Naive B cell (primary cell): ENCODE measurements around the gene TBP. TPM values are rescaled to one million over a fixed set of nuclear protein-coding genes. Genes with fewer than 3 reads are reported as not detected.
"Not testable (repeated sequence)": the region's sequence is repeated elsewhere in the genome, so short reads cannot be mapped to it uniquely, and the experiment has no call there.

Source experiments
- ATAC-seq, 2 donors: fragments of 150-1000 bp; cut with Tn5 transposase; 2 replicates each; pipeline ENCODE4 v1.10.0; 2021; ENCODE audit warnings: low read depth in 2 of 2, mild to moderate bottlenecking in 2 of 2, moderate library complexity in 2 of 2
- DNase-seq: peaks from one replicate; pipeline ENCODE4 v3.0.0; 2022
- H3K27ac Mint-ChIP-seq, 6 donors: one replicate each; pipeline ENCODE4 v1.8.0; 2020 to 2022; ENCODE audit warnings: mild to moderate bottlenecking in 6 of 6, mixed read lengths in 6 of 6, moderate library complexity in 5 of 6, inconsistent platforms in 2 of 6
- H3K27me3 Mint-ChIP-seq, 3 donors: one replicate each; pipeline ENCODE4 v1.8.0; 2021 to 2022; ENCODE audit warnings: mixed read lengths in 3 of 3, mild to moderate bottlenecking in 1 of 3
- H3K36me3 Mint-ChIP-seq, 2 donors: one replicate each; pipeline ENCODE4 v1.8.0; 2020 to 2022; ENCODE audit warnings: mixed read lengths in 2 of 2, inconsistent platforms in 1 of 2, mild to moderate bottlenecking in 1 of 2
- H3K4me1 Mint-ChIP-seq, 3 donors: one replicate each; pipeline ENCODE4 v1.8.0; 2020 to 2022; ENCODE audit warnings: mixed read lengths in 3 of 3, inconsistent platforms in 1 of 3, mild to moderate bottlenecking in 1 of 3, moderate library complexity in 1 of 3
- H3K4me3 Mint-ChIP-seq, 8 donors: one replicate each; pipeline ENCODE4 v1.8.0; 2020 to 2022; ENCODE audit warnings: mild to moderate bottlenecking in 8 of 8, mixed read lengths in 8 of 8, moderate library complexity in 8 of 8, inconsistent platforms in 2 of 8
- H3K9me3 Mint-ChIP-seq, 7 donors: one replicate each; pipeline ENCODE4 v1.8.0; 2020 to 2022; ENCODE audit warnings: mixed read lengths in 7 of 7, mild to moderate bottlenecking in 5 of 7, inconsistent platforms in 2 of 7, moderate library complexity in 1 of 7
- polyA plus RNA-seq, 6 donors: library from polyadenylated mRNA; unstranded; fragments of 300-500 nt; fragmentation: Illumina TruSeq; gene quantifications; one replicate each; pipeline ENCODE4 v1.2.3, GENCODE V29; 2021; ENCODE audit warnings: low read depth in 6 of 6

Gene TBP
- polyA plus RNA-seq: 10 to 100 TPM; 16.3 to 24.0 (median 19.3) TPM

DNA sequence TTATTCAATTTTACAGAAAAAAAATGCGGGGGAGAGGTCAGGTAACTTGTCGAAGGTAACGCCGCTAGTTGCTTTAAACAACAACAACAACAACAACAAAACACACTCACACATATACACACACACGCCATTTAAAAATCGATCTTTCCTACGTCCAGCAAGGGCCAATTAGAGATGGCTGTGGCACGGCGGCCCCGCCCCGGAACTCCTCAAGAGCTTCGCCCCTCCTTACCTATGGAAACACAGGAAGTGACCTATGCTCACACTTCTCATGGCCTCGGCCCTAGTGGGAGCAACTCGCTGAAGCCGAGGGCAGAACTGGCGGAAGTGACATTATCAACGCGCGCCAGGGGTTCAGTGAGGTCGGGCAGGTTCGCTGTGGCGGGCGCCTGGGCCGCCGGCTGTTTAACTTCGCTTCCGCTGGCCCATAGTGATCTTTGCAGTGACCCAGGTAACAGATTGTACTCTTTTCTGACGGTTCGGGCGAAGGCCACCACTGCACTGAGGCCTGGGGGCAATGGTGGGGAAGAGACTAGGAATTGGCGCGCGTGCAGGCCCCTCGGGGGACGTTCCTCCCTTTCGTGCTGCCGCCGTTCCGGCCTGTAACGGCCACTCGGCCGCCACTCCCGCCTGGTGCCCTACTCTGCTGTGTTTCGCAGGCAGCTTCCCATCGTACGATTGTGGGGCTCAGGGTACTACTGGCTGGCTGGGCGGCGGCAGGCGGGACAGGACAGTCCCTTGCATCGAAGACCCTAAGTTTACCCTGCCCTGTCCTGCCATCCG is at the start of gene TBP:
TSS of gene TBP (plus strand) at position 357 of the 783 bp plus-strand sequence. CDS start 2,661 bp downstream, outside the sequence.
- ATAC-seq: peak; percentile 90 to 91
- Mint-ChIP-seq H3K36me3 (peaks cover 0 to 3% of the 10 kb centered on the region in 2 donors), H3K9me3 (no peaks in the 10 kb centered on the region), H3K27ac (no peak within 1 kb of the TSS), H3K4me3 (no peak within 1 kb of the TSS), H3K27me3 (no peaks in the 10 kb centered on the region), H3K4me1 (peaks cover 1 to 35% (median 33%) of the 10 kb centered on the region in 3 donors)
- peak; percentile 97 for DNase-seq

DNA sequence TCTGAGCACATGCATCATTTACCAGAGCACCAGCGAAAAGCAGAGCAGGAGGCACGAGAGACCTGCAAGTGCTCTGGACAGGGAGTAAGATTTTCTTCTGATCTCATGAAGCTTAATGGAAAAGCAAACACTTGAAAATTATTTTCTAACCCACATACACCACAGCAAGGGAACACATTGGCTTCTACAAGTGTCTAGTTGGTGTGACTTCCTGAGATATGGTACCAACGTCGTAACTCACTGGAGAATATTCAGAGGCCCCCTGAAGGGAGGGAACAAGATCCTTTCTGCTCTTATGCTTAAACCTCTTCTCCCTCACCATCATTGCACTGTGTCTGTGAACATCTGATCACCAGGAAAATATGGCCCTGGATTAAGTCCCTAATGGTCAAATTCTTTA is 49.7 kb upstream of the TBP start:
- no peak overlapping the region for H3K27ac Mint-ChIP-seq
- peaks cover 18 to 31% (median 29%) of the 10 kb centered on the region in 7 donors for H3K9me3 Mint-ChIP-seq
- ATAC-seq (no peak), DNase-seq (no peak)
- H3K36me3 Mint-ChIP-seq: peaks cover 0 to 35% of the 10 kb centered on the region in 2 donors
- peaks cover 24 to 53% (median 46%) of the 10 kb centered on the region in 3 donors for H3K27me3 Mint-ChIP-seq
- H3K4me3 Mint-ChIP-seq: no peak overlapping the region
- H3K4me1 Mint-ChIP-seq: peaks cover 0 to 5% (median 0%) of the 10 kb centered on the region in 3 donors

DNA sequence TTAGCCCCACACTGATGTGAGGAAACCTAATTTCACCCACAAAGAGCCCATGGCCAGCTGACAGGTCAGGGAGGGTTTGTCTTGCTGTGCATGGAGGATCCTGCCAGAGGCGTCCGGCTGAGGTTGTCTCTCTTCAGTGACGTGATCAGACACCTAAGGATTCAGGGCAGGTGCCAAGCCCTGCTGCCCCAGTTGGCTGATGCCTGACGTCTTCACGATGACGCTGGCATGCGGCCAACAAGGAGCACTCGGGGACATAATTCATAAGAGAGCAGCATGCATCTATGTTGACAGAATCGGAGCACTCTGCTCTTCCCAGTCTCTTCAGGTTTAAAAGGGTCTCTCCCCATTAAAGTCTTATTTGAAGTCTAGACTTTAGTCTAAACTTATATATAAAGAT is 48.9 kb upstream of the TBP start:
- H3K27me3 Mint-ChIP-seq: peaks cover 25 to 53% (median 44%) of the 10 kb centered on the region in 3 donors
- ATAC-seq: no peak
- H3K36me3 Mint-ChIP-seq: peaks cover 0 to 34% of the 10 kb centered on the region in 2 donors
- H3K9me3 Mint-ChIP-seq: peaks cover 18 to 30% (median 28%) of the 10 kb centered on the region in 7 donors
- H3K4me1 Mint-ChIP-seq: peaks cover 0 to 5% (median 0%) of the 10 kb centered on the region in 3 donors
- DNase-seq: no peak
- no peak overlapping the region for H3K4me3 Mint-ChIP-seq
- H3K27ac Mint-ChIP-seq: no peak overlapping the region

DNA sequence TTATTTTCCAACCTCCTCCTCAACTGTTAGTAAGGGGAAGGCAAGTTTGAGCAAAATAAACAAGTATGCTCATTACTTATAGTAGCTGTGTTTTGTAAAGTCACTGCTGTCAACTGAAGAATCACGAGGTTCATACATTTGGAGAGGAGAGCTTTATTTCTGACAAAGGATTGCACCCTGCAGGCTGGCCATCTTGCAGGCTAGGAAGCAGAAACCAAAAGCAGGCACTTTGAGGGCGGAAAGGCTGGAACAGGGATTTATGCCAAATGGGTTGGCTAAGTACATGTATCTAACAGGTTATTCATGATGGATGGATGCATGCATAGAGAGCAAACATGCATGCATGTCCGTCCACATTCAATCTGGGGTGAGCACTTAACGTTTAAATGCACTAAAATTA is 47.7 kb upstream of the TBP start:
- peaks cover 9 to 21% (median 17%) of the 10 kb centered on the region in 7 donors for H3K9me3 Mint-ChIP-seq
- peaks cover 22 to 49% (median 38%) of the 10 kb centered on the region in 3 donors for H3K27me3 Mint-ChIP-seq
- no peak for ATAC-seq
- H3K4me3 Mint-ChIP-seq: no peak overlapping the region
- H3K4me1 Mint-ChIP-seq: no peaks in the 10 kb centered on the region
- H3K27ac Mint-ChIP-seq: no peak overlapping the region
- H3K36me3 Mint-ChIP-seq: peaks cover 0 to 23% of the 10 kb centered on the region in 2 donors
- DNase-seq: no peak

DNA sequence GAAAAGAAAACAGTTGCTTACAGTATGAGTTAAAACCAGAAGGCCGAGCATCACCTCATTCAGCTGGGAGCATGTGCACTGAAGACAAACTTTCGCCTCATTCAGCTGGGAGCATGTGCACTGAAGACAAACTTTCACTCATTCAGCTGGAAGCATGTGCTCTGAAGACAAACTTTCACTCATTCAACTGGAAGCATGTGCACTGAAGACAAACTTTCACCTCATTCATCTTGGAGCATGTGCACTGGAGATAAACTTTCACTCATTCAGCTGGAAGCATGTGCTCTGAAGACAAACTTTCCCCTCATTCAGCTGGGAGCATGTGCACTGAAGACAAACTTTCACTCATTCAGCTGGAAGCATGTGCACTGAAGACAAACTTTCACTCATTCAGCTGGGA is 46.4 kb upstream of the TBP start:
- H3K27ac Mint-ChIP-seq, H3K4me3 Mint-ChIP-seq, ATAC-seq, DNase-seq, H3K4me1 Mint-ChIP-seq, H3K9me3 Mint-ChIP-seq: not testable (repeated sequence)
- H3K36me3 Mint-ChIP-seq: peaks cover 0 to 10% of the 10 kb centered on the region in 2 donors
- peaks cover 19 to 46% (median 35%) of the 10 kb centered on the region in 3 donors for H3K27me3 Mint-ChIP-seq

DNA sequence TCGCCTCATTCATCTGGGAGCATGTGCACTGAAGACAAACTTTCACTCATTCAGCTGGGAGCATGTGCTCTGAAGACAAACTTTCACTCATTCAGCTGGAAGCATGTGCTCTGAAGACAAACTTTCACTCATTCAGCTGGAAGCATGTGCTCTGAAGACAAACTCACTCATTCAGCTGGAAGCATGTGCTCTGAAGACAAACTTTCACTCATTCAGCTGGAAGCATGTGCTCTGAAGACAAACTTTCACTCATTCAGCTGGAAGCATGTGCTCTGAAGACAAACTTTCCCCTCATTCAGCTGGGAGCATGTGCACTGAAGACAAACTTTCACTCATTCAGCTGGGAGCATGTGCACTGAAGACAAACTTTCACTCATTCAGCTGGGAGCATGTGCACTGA is 45.9 kb upstream of the TBP start:
- H3K9me3 Mint-ChIP-seq, H3K4me1 Mint-ChIP-seq, H3K4me3 Mint-ChIP-seq, ATAC-seq, H3K36me3 Mint-ChIP-seq, DNase-seq, H3K27ac Mint-ChIP-seq: not testable (repeated sequence)
- peaks cover 20 to 46% (median 35%) of the 10 kb centered on the region in 3 donors for H3K27me3 Mint-ChIP-seq

DNA sequence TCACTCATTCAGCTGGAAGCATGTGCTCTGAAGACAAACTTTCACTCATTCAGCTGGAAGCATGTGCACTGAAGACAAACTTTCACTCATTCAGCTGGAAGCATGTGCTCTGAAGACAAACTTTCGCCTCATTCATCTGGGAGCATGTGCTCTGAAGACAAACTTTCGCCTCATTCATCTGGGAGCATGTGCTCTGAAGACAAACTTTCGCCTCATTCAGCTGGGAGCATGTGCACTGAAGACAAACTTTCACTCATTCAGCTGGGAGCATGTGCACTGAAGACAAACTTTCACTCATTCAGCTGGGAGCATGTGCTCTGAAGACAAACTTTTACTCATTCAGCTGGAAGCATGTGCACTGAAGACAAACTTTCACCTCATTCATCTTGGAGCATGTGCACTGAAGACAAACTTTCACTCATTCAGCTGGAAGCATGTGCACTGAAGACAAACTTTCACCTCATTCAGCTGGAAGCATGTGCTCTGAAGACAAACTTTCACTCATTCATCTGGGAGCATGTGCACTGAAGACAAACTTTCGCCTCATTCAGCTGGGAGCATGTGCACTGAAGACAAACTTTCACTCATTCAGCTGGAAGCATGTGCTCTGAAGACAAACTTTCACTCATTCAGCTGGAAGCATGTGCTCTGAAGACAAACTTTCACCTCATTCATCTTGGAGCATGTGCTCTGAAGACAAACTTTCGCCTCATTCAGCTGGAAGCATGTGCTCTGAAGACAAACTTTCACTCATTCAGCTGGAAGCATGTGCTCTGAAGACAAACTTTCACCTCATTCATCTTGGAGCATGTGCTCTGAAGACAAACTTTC is 45.1 kb upstream of the TBP start:
- not testable (repeated sequence) for DNase-seq, H3K4me1 Mint-ChIP-seq, ATAC-seq, H3K27ac Mint-ChIP-seq, H3K4me3 Mint-ChIP-seq, H3K9me3 Mint-ChIP-seq, H3K36me3 Mint-ChIP-seq
- H3K27me3 Mint-ChIP-seq: peaks cover 23 to 46% (median 32%) of the 10 kb centered on the region in 3 donors

DNA sequence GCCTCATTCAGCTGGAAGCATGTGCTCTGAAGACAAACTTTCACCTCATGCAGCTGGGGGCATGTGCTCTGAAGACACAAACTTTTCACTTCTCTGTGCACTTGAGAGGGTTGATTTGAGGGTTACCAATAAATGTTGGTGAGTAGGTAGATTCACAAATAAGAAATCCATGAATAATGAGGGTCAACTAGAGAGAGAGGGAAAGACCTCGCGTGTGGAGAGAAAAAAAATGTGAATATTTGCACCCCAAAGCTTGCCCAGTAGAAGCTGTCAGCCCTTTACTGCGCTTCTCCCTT is 44.5 kb upstream of the TBP start:
- ATAC-seq: no peak
- Mint-ChIP-seq H3K27me3 (peaks cover 23 to 41% (median 34%) of the 10 kb centered on the region in 3 donors), H3K27ac (peak overlapping the region in 1 of 6 donors; percentile 84), H3K36me3 (no peaks in the 10 kb centered on the region), H3K4me1 (no peaks in the 10 kb centered on the region), H3K9me3 (no peaks in the 10 kb centered on the region), H3K4me3 (no peak overlapping the region)
- DNase-seq: no peak

DNA sequence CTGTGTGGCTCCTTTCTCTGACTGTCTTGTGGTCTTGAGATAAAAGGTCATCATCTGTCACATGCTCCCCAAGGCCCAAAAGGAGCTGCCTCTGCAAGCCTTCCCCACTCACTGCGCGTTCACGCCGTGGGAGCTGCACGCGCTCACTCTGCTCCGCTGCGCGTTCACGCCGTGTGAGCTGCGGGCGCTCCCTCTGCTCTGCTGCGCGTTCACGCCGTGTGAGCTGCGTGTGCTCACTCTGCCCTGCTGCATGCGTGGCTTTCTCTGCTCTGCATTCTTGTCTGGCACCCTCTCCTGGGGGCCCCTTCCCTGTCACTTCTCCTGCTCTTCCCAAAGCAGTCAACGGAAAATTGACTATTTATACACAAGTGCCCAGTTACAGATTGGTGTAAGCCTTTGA is 43.5 kb upstream of the TBP start:
- Mint-ChIP-seq H3K27me3 (peaks cover 23 to 40% (median 40%) of the 10 kb centered on the region in 3 donors), H3K4me3 (no peak overlapping the region), H3K9me3 (peaks cover 0 to 3% (median 0%) of the 10 kb centered on the region in 7 donors), H3K36me3 (no peaks in the 10 kb centered on the region), H3K27ac (no peak overlapping the region), H3K4me1 (no peaks in the 10 kb centered on the region)
- DNase-seq (no peak), ATAC-seq (no peak)

DNA sequence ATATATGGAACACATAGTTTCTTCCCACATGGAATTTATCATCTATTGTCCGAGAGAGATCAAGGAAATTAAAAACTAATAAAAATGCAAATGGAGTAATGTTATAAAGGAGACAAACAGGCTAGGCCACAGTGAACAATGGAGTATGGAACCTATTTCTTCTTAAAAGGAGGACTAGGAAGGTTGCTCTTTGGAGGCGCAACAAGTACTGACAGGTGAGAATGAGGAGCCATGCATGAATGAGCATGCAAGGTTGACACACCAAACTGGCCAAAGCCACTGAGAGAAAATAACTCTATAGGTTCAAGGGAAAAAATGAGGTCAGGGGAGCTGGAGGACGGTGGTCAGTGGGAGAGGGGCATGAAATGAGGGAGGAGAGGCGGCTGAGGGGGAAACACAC is 41.9 kb upstream of the TBP start:
- H3K27ac Mint-ChIP-seq: no peak overlapping the region
- peaks cover 28 to 51% (median 40%) of the 10 kb centered on the region in 3 donors for H3K27me3 Mint-ChIP-seq
- no peak overlapping the region for H3K4me3 Mint-ChIP-seq
- peaks cover 0 to 8% (median 0%) of the 10 kb centered on the region in 7 donors for H3K9me3 Mint-ChIP-seq
- peaks cover 0 to 5% (median 2%) of the 10 kb centered on the region in 3 donors for H3K4me1 Mint-ChIP-seq
- ATAC-seq: no peak
- H3K36me3 Mint-ChIP-seq: no peaks in the 10 kb centered on the region
- DNase-seq: no peak

DNA sequence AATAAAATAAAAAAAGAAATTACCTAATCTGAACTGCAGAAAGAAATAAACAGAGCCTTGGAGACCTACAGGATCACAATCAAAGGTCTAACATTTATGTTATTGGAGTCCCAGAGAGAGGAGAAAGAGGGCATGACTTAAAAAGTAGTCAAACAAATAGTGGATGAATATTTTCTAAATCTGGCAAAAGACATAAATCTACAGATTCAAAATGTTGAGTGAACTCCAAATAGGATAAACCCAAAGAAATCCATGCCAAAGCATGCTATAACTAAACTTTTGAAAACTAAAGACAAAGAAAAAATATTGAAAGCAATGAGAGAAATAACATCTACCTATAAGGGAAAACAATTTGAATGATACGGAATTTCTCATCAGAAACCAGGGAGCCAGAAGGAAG is 39.3 kb upstream of the TBP start:
- peaks cover 41 to 68% (median 52%) of the 10 kb centered on the region in 3 donors for H3K27me3 Mint-ChIP-seq
- peaks cover 0 to 8% (median 0%) of the 10 kb centered on the region in 7 donors for H3K9me3 Mint-ChIP-seq

DNA sequence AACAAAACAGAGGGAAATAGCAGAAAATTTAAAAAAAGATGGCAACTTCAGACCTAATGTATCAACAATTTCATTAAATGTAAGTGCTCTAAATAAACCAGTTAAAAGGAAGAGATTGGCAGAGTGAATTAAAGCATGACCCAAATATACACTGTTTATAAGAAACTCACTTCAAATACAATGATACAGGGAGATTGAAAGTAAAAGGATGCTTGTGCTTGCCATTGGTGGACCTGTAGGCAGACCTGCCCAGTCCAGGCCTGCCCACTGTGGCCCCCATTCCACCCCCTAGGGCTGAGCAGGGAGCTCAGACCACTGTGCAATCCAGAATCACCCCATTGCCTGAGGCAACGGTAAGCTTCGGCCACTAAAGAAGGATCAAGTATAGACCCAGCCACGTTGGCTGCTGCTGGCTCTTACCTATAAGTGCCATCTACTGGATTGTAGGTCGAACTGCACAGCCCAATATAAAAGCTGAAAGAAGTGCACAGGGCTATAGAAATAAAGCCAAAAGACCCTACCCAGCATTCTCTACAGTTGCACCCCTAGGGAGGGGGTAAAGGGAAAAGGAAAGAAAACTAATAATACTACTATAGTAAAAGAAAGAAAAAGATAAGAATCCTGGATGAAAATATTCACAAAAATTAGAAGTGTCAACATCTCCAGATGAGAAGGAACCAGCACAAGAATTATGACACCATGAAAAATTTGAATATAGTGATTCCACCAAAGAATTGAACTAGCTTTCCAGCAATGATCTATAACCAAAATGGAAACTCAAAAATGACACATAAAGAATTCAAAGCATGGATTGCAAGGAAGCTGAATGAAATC is 37.2 kb upstream of the TBP start:
- Mint-ChIP-seq H3K27ac (no peak overlapping the region), H3K4me3 (peak overlapping the region in 3 of 8 donors; percentile 21 to 41 (median 37)), H3K36me3 (no peaks in the 10 kb centered on the region), H3K27me3 (peaks cover 38 to 65% (median 38%) of the 10 kb centered on the region in 3 donors), H3K9me3 (peaks cover 0 to 11% (median 0%) of the 10 kb centered on the region in 7 donors), H3K4me1 (peaks cover 0 to 5% (median 2%) of the 10 kb centered on the region in 3 donors)
- peak; percentile 71 to 76 for ATAC-seq
- DNase-seq: peak; percentile 38

More for the DNA sequence above, 39.3 kb upstream of the TBP start:
- ATAC-seq (no peak), DNase-seq (no peak)
- no peaks in the 10 kb centered on the region for H3K36me3 Mint-ChIP-seq
- H3K4me1 Mint-ChIP-seq: peaks cover 0 to 5% (median 2%) of the 10 kb centered on the region in 3 donors
- H3K4me3 Mint-ChIP-seq: no peak overlapping the region
- peak overlapping the region in 1 of 6 donors; percentile 39 for H3K27ac Mint-ChIP-seq
